Measurements from ENCODE around the gene CAMTA1.

CAMTA1 gene

GRCh38 chr1:7636795-7637526, 851.7 kb downstream of the CAMTA1 start:
- DNase-seq (ENCODE audit: low read depth), result no peak
- no peak for TF ChIP-seq CTCF (conservative IDR thresholded peaks at IDR 0.05; ENCODE audit: low read length)
- no peak overlapping the region for H3K4me3 ChIP-seq (ENCODE audit: low read length)

DNA sequence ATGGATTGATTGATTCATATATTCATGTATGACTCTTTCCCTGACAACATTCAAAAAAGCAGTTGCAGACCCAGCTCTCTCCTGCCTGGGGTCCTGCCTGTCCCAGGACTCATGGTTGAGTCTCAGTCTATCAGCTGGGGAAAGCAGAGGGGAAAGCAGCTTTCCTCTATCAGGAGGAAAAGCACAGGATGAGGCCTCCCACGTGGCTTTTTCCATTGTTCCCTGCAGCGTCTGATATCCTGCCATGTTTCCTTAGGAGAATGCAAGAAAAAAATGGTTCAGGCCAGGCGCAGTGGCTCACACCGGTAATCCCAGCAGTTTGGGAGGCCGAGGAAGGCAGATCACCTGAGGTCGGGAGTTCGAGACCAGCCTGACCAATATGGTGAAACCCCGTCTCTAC, 852.8 kb downstream of the CAMTA1 start:
- no peak overlapping the region for H3K4me3 ChIP-seq (ENCODE audit: low read length)
- no peak for TF ChIP-seq CTCF (conservative IDR thresholded peaks at IDR 0.05; ENCODE audit: low read length)
- DNase-seq (ENCODE audit: low read depth), result no peak

- no peak overlapping the region for H3K4me3 ChIP-seq (ENCODE audit: low read length)
- DNase-seq (ENCODE audit: low read depth), result no peak
- no peak for TF ChIP-seq CTCF (conservative IDR thresholded peaks at IDR 0.05; ENCODE audit: low read length)
These were observed 854.3 kb downstream of the CAMTA1 start for GRCh38 chr1:7639435-7640131.

- no peak overlapping the region for H3K4me3 ChIP-seq (ENCODE audit: low read length)
- TF ChIP-seq CTCF (conservative IDR thresholded peaks at IDR 0.05; ENCODE audit: low read length), result no peak
- DNase-seq (ENCODE audit: low read depth), result no peak
These were observed 855.1 kb downstream of the CAMTA1 start for GRCh38 chr1:7640350-7640749.

DNA sequence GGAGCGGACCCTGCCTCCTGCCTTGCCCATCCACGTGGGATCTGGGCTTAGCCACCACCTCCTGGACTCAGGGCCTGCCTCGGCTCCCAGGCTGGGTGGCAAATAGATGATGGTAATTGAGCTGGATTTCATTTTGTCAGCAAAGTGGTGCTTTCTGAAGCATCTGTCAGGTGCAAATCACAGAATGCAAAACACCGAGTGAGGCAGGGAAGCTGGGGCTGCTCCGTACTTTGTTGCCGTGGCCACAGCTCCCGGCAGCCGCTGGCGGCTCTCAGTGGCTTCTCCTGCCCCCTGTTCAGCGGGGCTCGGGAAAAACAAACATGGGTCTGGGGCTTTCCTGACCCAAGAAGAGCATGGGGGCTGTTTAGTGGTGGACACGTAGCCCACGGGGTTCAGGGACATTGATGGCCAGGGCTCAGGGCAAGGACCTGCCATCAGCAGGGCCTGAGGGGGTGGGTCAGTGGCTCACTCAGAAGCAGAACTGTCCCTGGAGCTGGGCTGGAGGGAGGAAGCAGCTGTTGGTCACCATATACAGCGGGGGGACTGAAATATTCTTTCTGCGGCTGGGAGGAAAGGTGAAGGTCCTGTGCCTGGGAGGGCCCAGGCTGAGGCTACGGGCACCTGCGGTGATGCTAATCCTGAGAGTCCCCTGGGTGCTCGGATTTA, 855.8 kb downstream of the CAMTA1 start:
- TF ChIP-seq CTCF (conservative IDR thresholded peaks at IDR 0.05; ENCODE audit: low read length), result no peak
- H3K4me3 ChIP-seq (ENCODE audit: low read length), result no peak overlapping the region
- DNase-seq (ENCODE audit: low read depth), result no peak

DNA sequence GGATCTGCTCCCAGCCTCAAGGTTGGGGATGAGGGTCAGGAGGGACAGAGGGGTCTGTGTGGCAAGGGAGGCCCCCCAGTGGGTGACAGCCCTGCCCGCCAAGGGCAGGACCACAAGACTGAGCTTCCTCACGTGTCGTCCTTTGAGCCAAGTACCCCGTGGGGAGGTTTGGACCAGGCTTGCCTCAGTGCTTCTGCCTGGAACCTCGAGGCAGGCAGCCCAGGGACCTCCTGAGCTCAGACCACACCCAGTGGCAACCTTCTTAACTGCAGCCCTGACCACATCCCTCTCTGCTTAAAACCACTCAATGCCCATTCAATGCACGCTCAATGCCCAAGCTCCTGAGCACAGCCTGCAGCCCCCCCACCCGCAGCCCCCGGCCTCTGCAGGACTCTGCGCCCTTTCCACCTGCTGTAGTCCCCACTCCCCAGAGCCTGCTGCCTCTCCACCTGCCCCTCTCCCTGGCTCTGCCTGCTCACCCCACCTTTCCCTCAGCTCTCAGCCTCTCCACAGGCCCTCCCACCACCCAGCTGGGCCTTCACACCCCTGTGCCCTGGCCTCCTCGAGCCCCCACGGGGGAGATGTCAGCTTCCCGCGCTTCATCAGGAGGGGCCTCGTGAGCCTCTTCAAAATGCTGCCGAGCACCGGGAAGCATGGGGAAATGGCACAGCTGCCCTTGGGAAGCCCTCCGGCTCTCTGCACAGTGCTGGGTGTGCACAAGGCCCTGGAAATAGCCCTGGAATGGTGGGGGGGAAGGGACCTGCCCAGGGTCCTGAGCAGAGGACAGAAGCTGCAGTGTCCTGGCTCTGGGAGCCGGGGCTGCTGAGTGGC, 856.5 kb downstream of the CAMTA1 start:
- no peak for DNase-seq (ENCODE audit: low read depth)
- TF ChIP-seq CTCF (conservative IDR thresholded peaks at IDR 0.05; ENCODE audit: low read length), result no peak
- H3K4me3 ChIP-seq (ENCODE audit: low read length), result no peak overlapping the region
